ENCODE data around the gene NID2. TPM values are rescaled to one million over a fixed set of nuclear protein-coding genes. Genes with fewer than 3 reads are reported as not detected.

Gene NID2
- total and polyA plus RNA-seq, 9 of the 15 experiments (the other 6 are each of a cell fraction or from before 2014, with no cell fraction given) = 0.04 to 0.45 (median 0.16) TPM; not detected in 3

- Histone ChIP-seq H3K27me3 (ENCODE audit: control insufficient read depth in 2 of 2, insufficient read depth in 2 of 2, low read length in 2 of 2) (peaks cover 0 to 4% of the 10 kb centered on the region in 2 experiments; a peak in 1 of 5 replicates), H3K9me3 (replicated peaks; ENCODE audit: control insufficient read depth, insufficient read depth, low read depth, low read length) (no peaks in the 10 kb centered on the region), H3K4me2 (ENCODE audit: insufficient read depth, low read length) (no peak overlapping the region), H3K79me2 (ENCODE audit: control insufficient read depth, insufficient read depth, low read length) (no peaks in the 10 kb centered on the region), H2AFZ (ENCODE audit: low read depth, low read length) (peak overlapping the region; percentile 32; the same call in 1 of the 2 replicates), H3K9ac (ENCODE audit: insufficient read depth in 1 of 2, low read depth in 2 of 2, low read length in 2 of 2) (no peak overlapping the region), H3K9me1 (ENCODE audit: control insufficient read depth, insufficient read depth, low read length) (no peaks in the 10 kb centered on the region), H3K27ac (ENCODE audit: extremely low read depth, low read depth, low read length) (no peak overlapping the region), H3K36me3 (ENCODE audit: control insufficient read depth, insufficient read depth, low read length) (no peaks in the 10 kb centered on the region), H4K20me1 (replicated peaks; ENCODE audit: control insufficient read depth, insufficient read depth, low read length) (no peaks in the 10 kb centered on the region), H3K4me1 (replicated peaks in 1 of 2; ENCODE audit: control insufficient read depth in 2 of 2, insufficient read depth in 2 of 2, low read length in 2 of 2) (peaks cover 0 to 12% of the 10 kb centered on the region in 2 experiments; a peak in 3 of 5 replicates), H3K4me3 (no peak overlapping the region)
- ATAC-seq (no peak), DNase-seq (ENCODE audit: extremely low read depth in 1 of 4, low spot score in 3 of 4) (no peak), FAIRE-seq (no peak)
- ChIA-PET POLR2A (no interaction called here), CTCF (ENCODE audit: low intra/inter-chr PET ratio) (no interaction called here)
- TF ChIP-seq, protein P1, sequence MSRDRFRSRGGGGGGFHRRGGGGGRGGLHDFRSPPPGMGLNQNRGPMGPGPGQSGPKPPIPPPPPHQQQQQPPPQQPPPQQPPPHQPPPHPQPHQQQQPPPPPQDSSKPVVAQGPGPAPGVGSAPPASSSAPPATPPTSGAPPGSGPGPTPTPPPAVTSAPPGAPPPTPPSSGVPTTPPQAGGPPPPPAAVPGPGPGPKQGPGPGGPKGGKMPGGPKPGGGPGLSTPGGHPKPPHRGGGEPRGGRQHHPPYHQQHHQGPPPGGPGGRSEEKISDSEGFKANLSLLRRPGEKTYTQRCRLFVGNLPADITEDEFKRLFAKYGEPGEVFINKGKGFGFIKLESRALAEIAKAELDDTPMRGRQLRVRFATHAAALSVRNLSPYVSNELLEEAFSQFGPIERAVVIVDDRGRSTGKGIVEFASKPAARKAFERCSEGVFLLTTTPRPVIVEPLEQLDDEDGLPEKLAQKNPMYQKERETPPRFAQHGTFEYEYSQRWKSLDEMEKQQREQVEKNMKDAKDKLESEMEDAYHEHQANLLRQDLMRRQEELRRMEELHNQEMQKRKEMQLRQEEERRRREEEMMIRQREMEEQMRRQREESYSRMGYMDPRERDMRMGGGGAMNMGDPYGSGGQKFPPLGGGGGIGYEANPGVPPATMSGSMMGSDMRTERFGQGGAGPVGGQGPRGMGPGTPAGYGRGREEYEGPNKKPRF (IDR thresholded peaks at IDR 0.05; ENCODE audit: low read depth, low read length) = no peak
- TF ChIP-seq STAG1 (CRISPR knock-in tag; IDR thresholded peaks at IDR 0.05; ENCODE audit: borderline replicate concordance) (no peak), BHLHE40 (IDR thresholded peaks at IDR 0.05; ENCODE audit: low read length) (no peak), ZNF212 (CRISPR knock-in tag; IDR thresholded peaks at IDR 0.05) (no peak), ZBTB8A (IDR thresholded peaks at IDR 0.05; ENCODE audit: partially characterized antibody) (no peak)
- no TSS peak for BruUV-seq (replicated peaks)
- intact Hi-C loops (cut with micrococcal nuclease) = no loop called here
- in situ Hi-C loops (cut with MboI) = no loop called here
- 44% methylated on average over 5 of the region's 6 CpGs for WGBS (ENCODE audit: insufficient coverage, low coverage, missing lambda C conversion rate)
Observed at GRCh38 chr14:52021957-52022600, 46.8 kb downstream of the NID2 start.

Measured in K562 (cell line).